Adipocyte (in vitro differentiated cells): ENCODE measurements around the gene GULP1.

Source experiments
- DNase-seq: peaks from one replicate; pipeline ENCODE4 v3.0.0-alpha.2; 2015; ENCODE audit warnings: low read depth
- H3K27me3 ChIP-seq: replicated peaks from 2 replicates; pipeline ENCODE4 v1.7.0; 2013; ENCODE audit warnings: mild to moderate bottlenecking, low read length, moderate library complexity; ENCODE audit not compliant: control insufficient read depth, insufficient read depth
- H3K36me3 ChIP-seq: 2 replicates; pipeline ENCODE4 v1.7.0; 2013; ENCODE audit warnings: low read length, mild to moderate bottlenecking, moderate library complexity; ENCODE audit not compliant: control insufficient read depth, insufficient read depth, severe bottlenecking
- H3K4me1 ChIP-seq: 2 replicates; pipeline ENCODE4 v1.7.0; 2013; ENCODE audit warnings: mild to moderate bottlenecking, low read length, moderate library complexity; ENCODE audit not compliant: control insufficient read depth, insufficient read depth
- H3K4me3 ChIP-seq: 2 replicates; pipeline ENCODE4 v1.7.0; 2013; ENCODE audit warnings: mild to moderate bottlenecking, low read length, moderate library complexity
- H3K9ac ChIP-seq: 2 replicates; pipeline ENCODE4 v1.7.0; 2013; ENCODE audit warnings: mild to moderate bottlenecking, low read length, moderate library complexity
- H3K9me3 ChIP-seq: 2 replicates; pipeline ENCODE4 v1.7.0; 2013; ENCODE audit warnings: mild to moderate bottlenecking, low read length, moderate library complexity; ENCODE audit not compliant: control insufficient read depth

The GULP1 gene

GRCh38 chr2:188326669-188327301, 35.1 kb downstream of the GULP1 start:
- no peaks in the 10 kb centered on the region for H3K27me3 ChIP-seq
- H3K4me3 ChIP-seq = no peak overlapping the region
- H3K36me3 ChIP-seq = no peaks in the 10 kb centered on the region
- peak; percentile 88 for DNase-seq
- peaks cover 31% of the 10 kb centered on the region for H3K4me1 ChIP-seq
- no peak overlapping the region for H3K9ac ChIP-seq
- H3K9me3 ChIP-seq = no peaks in the 10 kb centered on the region

- Histone ChIP-seq H3K9me3 (no peaks in the 10 kb centered on the region), H3K4me1 (peaks cover 31% of the 10 kb centered on the region), H3K9ac (no peak overlapping the region), H3K36me3 (no peaks in the 10 kb centered on the region), H3K27me3 (no peaks in the 10 kb centered on the region), H3K4me3 (no peak overlapping the region)
- DNase-seq = no peak
Observed at GRCh38 chr2:188327518-188328213, 36.0 kb downstream of the GULP1 start.

- no peak overlapping the region for H3K9ac ChIP-seq
- peak; percentile 54 for DNase-seq
- H3K27me3 ChIP-seq = no peaks in the 10 kb centered on the region
- H3K4me3 ChIP-seq = no peak overlapping the region
- peaks cover 26% of the 10 kb centered on the region for H3K4me1 ChIP-seq
- no peaks in the 10 kb centered on the region for H3K36me3 ChIP-seq
- no peaks in the 10 kb centered on the region for H3K9me3 ChIP-seq
Observed at GRCh38 chr2:188328419-188328818, 36.7 kb downstream of the GULP1 start.

GRCh38 chr2:188330316-188331053, 38.8 kb downstream of the GULP1 start:
- Histone ChIP-seq H3K27me3 (no peaks in the 10 kb centered on the region), H3K36me3 (no peaks in the 10 kb centered on the region), H3K9me3 (no peaks in the 10 kb centered on the region), H3K4me1 (peaks cover 19% of the 10 kb centered on the region), H3K4me3 (no peak overlapping the region), H3K9ac (no peak overlapping the region)
- peak; percentile 46 for DNase-seq

GRCh38 chr2:188332619-188333018, 40.9 kb downstream of the GULP1 start:
- Histone ChIP-seq H3K4me1 (peaks cover 9% of the 10 kb centered on the region), H3K4me3 (no peak overlapping the region), H3K9ac (no peak overlapping the region), H3K9me3 (no peaks in the 10 kb centered on the region), H3K36me3 (no peaks in the 10 kb centered on the region), H3K27me3 (no peaks in the 10 kb centered on the region)
- DNase-seq = no peak

- no peak for DNase-seq
- no peak overlapping the region for H3K9ac ChIP-seq
- H3K4me1 ChIP-seq = peaks cover 9% of the 10 kb centered on the region
- H3K9me3 ChIP-seq = no peaks in the 10 kb centered on the region
- H3K27me3 ChIP-seq = no peaks in the 10 kb centered on the region
- peak overlapping the region; percentile 16 for H3K4me3 ChIP-seq
- no peaks in the 10 kb centered on the region for H3K36me3 ChIP-seq
Observed at GRCh38 chr2:188333751-188334524, 42.3 kb downstream of the GULP1 start.

GRCh38 chr2:188338463-188338862, 46.8 kb downstream of the GULP1 start:
- H3K36me3 ChIP-seq = no peaks in the 10 kb centered on the region
- no peak overlapping the region for H3K9ac ChIP-seq
- no peaks in the 10 kb centered on the region for H3K9me3 ChIP-seq
- H3K27me3 ChIP-seq = no peaks in the 10 kb centered on the region
- peaks cover 9% of the 10 kb centered on the region for H3K4me1 ChIP-seq
- no peak for DNase-seq
- H3K4me3 ChIP-seq = no peak overlapping the region

GRCh38 chr2:188340257-188340656, 48.6 kb downstream of the GULP1 start:
- Histone ChIP-seq H3K9me3 (no peaks in the 10 kb centered on the region), H3K27me3 (no peaks in the 10 kb centered on the region), H3K4me3 (no peak overlapping the region), H3K4me1 (peaks cover 2% of the 10 kb centered on the region), H3K36me3 (no peaks in the 10 kb centered on the region), H3K9ac (no peak overlapping the region)
- DNase-seq = no peak

- H3K9ac ChIP-seq = no peak overlapping the region
- H3K4me1 ChIP-seq = peaks cover 11% of the 10 kb centered on the region
- no peaks in the 10 kb centered on the region for H3K9me3 ChIP-seq
- no peaks in the 10 kb centered on the region for H3K27me3 ChIP-seq
- H3K36me3 ChIP-seq = no peaks in the 10 kb centered on the region
- H3K4me3 ChIP-seq = no peak overlapping the region
- no peak for DNase-seq
Observed at GRCh38 chr2:188345020-188345419, 53.3 kb downstream of the GULP1 start.

GRCh38 chr2:188345426-188345825, 53.8 kb downstream of the GULP1 start:
- peak; percentile 46 for DNase-seq
- no peak overlapping the region for H3K9ac ChIP-seq
- H3K27me3 ChIP-seq = no peaks in the 10 kb centered on the region
- H3K36me3 ChIP-seq = no peaks in the 10 kb centered on the region
- no peaks in the 10 kb centered on the region for H3K9me3 ChIP-seq
- H3K4me1 ChIP-seq = peaks cover 11% of the 10 kb centered on the region
- H3K4me3 ChIP-seq = no peak overlapping the region
